MCF 10A (cell line): ENCODE measurements around the gene AFAP1L2. TPM values are rescaled to one million over a fixed set of nuclear protein-coding genes. Genes with fewer than 3 reads are reported as not detected.

Experiments
- BruUV-seq: library from RNA; stranded (reverse); fragments of 400-500 nt; replicated peaks from 2 replicates; lab custom pipeline; 2021; lab: Mats Ljungman, UMichigan
- CTCF ChIA-PET: fragments of 300-600 bp; sonication (Branson Sonifier 250); formaldehyde crosslinking; extraction: SDS; loops from one replicate; lab custom pipeline; 2021; ENCODE audit warnings: antibody characterized with exemption, inconsistent platforms; lab: Yijun Ruan, JAX
- POLR2A ChIA-PET: fragments of 300-600, 350-650 bp; sonication (Branson Sonifier 250); formaldehyde crosslinking; extraction: SDS; loops from one replicate; lab custom pipeline; 2020; ENCODE audit warnings: antibody characterized with exemption, inconsistent platforms; lab: Yijun Ruan, JAX
- DNase-seq: peaks from one replicate; pipeline ENCODE4 v3.0.0-alpha.2; 2018; ENCODE audit not compliant: unreplicated experiment
- H3K27ac Mint-ChIP-seq: one replicate; pipeline ENCODE4 v1.8.0; 2022; ENCODE audit warnings: mild to moderate bottlenecking, low read depth, mixed read lengths; ENCODE audit not compliant: unreplicated experiment
- H3K27me3 Mint-ChIP-seq: one replicate; pipeline ENCODE4 v1.8.0; 2022; ENCODE audit warnings: mixed read lengths; ENCODE audit not compliant: insufficient read depth, unreplicated experiment
- H3K36me3 Mint-ChIP-seq: one replicate; pipeline ENCODE4 v1.8.0; 2022; ENCODE audit warnings: mild to moderate bottlenecking, moderate library complexity, mixed read lengths; ENCODE audit not compliant: insufficient read depth, unreplicated experiment
- H3K4me1 Mint-ChIP-seq: one replicate; pipeline ENCODE4 v1.8.0; 2022; ENCODE audit warnings: mixed read lengths; ENCODE audit not compliant: insufficient read depth, unreplicated experiment
- H3K4me3 Mint-ChIP-seq: one replicate; pipeline ENCODE4 v1.8.0; 2022; ENCODE audit warnings: mild to moderate bottlenecking, moderate library complexity, mixed read lengths; ENCODE audit not compliant: unreplicated experiment
- H3K9me3 Mint-ChIP-seq: one replicate; pipeline ENCODE4 v1.8.0; 2022; ENCODE audit warnings: mixed read lengths; ENCODE audit not compliant: unreplicated experiment
- CTCF ChIP-seq: fragments of 200-600 bp; IDR thresholded peaks from one replicate; pipeline ENCODE4 v1.8.0; 2022; ENCODE audit warnings: antibody characterized with exemption, mild to moderate bottlenecking; ENCODE audit not compliant: unreplicated experiment
- intact Hi-C: fragments of 100-400 bp; cut with micrococcal nuclease; formaldehyde crosslinking; loops from 2 replicates; pipeline ENCODE4 v1.14.1; 2022
- total RNA-seq: library from RNA; stranded (reverse); gene quantifications from 2 replicates; pipeline ENCODE4 v1.2.3, GENCODE V29; 2022

Gene AFAP1L2
- total RNA-seq, 1 experiment from 2014 or later = 5.8 TPM

- H3K9me3 Mint-ChIP-seq = no peaks in the 10 kb centered on the region
- peaks cover 13% of the 10 kb centered on the region for H3K4me1 Mint-ChIP-seq
- POLR2A ChIA-PET = interaction anchor here (0.6 to 1.2 kb wide), 3 partner anchors 11 to 523 kb away, joined by 3 read pairs; no protein-coding TSS in a partner anchor
- no peak overlapping the region for H3K4me3 Mint-ChIP-seq
- no TSS peak for BruUV-seq
- intact Hi-C loops = no loop called here
- DNase-seq = no peak
- H3K27ac Mint-ChIP-seq = no peak overlapping the region
- no peaks in the 10 kb centered on the region for H3K27me3 Mint-ChIP-seq
- no peaks in the 10 kb centered on the region for H3K36me3 Mint-ChIP-seq
- CTCF ChIA-PET = interaction anchor here (0.6 kb wide), 2 partner anchors 8 to 14 kb away, joined by 3 read pairs; no protein-coding TSS in a partner anchor
- no peak for TF ChIP-seq CTCF
Measured at GRCh38 chr10:114259824-114260223, 144.5 kb downstream of the AFAP1L2 start.

GRCh38 chr10:114258274-114258840 is 145.9 kb downstream of the AFAP1L2 start:
- Mint-ChIP-seq H3K4me3 (no peak overlapping the region), H3K9me3 (no peaks in the 10 kb centered on the region), H3K27ac (no peak overlapping the region), H3K27me3 (no peaks in the 10 kb centered on the region), H3K36me3 (no peaks in the 10 kb centered on the region), H3K4me1 (peaks cover 13% of the 10 kb centered on the region)
- DNase-seq = no peak
- no TSS peak for BruUV-seq
- ChIA-PET POLR2A (interaction anchor here (1.2 kb wide), 1 partner anchor 13 kb away, joined by 3 read pairs; no protein-coding TSS in a partner anchor), CTCF (interaction anchor here (0.5 to 1.2 kb wide), 2 partner anchors 15 to 1608 kb away, joined by 3 to 4 read pairs; no protein-coding TSS in a partner anchor)
- intact Hi-C loops = no loop called here
- no peak for TF ChIP-seq CTCF

- no TSS peak for BruUV-seq
- Mint-ChIP-seq H3K36me3 (no peaks in the 10 kb centered on the region), H3K27ac (no peak overlapping the region), H3K4me3 (no peak overlapping the region), H3K9me3 (no peaks in the 10 kb centered on the region), H3K27me3 (no peaks in the 10 kb centered on the region), H3K4me1 (peaks cover 13% of the 10 kb centered on the region)
- no peak for DNase-seq
- ChIA-PET CTCF (interaction anchor here (0.5 to 1.2 kb wide), 2 partner anchors 14 to 1608 kb away, joined by 3 to 4 read pairs; no protein-coding TSS in a partner anchor), POLR2A (interaction anchor here (1.2 kb wide), 1 partner anchor 14 kb away, joined by 3 read pairs; no protein-coding TSS in a partner anchor)
- no peak for TF ChIP-seq CTCF
- intact Hi-C loops = no loop called here
Measured at GRCh38 chr10:114257498-114257897, 146.8 kb downstream of the AFAP1L2 start.

- Mint-ChIP-seq H3K36me3 (no peaks in the 10 kb centered on the region), H3K9me3 (no peaks in the 10 kb centered on the region), H3K4me1 (peaks cover 13% of the 10 kb centered on the region), H3K27me3 (no peaks in the 10 kb centered on the region), H3K4me3 (no peak overlapping the region), H3K27ac (no peak overlapping the region)
- POLR2A ChIA-PET = no interaction called here
- intact Hi-C loops = no loop called here
- CTCF ChIA-PET = interaction anchor here (0.6 kb wide), 1 partner anchor 9 kb away, joined by 3 read pairs; no protein-coding TSS in a partner anchor
- TF ChIP-seq CTCF = no peak
- no peak for DNase-seq
- no TSS peak for BruUV-seq
Measured at GRCh38 chr10:114256822-114257221, 147.5 kb downstream of the AFAP1L2 start.
